ENCODE data around the gene ITGB4.

ITGB4 gene

DNA sequence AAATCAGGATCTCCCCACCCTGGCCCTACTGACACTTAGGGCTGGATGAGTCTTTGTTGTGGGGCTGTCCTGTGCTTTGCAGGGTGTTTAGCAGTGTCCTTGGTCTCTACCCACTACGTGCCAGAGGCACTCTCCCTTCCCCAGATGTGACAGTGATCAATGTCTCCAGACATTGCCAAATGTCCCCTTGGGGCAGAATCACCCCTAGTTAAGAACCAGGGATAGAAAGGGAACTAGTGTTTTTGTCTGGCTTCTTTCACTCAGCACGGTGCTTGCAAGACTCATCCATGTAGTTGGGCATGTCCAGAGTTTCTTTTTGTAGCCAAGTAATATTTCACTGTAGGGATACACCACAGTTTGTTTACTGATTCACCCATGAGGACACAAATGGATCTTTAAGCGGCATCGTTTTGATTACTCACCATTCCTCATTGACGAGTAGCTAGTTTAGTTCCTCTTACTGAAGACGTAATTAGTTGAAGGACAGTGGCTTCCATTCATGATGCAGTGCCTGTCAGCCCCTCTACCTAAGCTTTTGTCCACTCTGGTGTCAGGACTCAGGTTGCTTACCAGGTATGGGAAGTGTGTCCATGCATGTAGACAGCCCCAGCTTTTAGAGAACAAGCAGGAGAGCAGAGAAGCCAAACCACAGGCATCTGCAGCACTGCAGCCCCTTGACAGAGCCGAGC lies 26.0 kb upstream of the ITGB4 start:
- no peak for TF ChIP-seq SPI1 (IDR thresholded peaks at IDR 0.05; ENCODE audit: borderline replicate concordance, low read depth)
- TF ChIP-seq POLR2AphosphoS5 (IDR thresholded peaks at IDR 0.05; ENCODE audit: low read depth), result no peak
- TF ChIP-seq, protein P1, sequence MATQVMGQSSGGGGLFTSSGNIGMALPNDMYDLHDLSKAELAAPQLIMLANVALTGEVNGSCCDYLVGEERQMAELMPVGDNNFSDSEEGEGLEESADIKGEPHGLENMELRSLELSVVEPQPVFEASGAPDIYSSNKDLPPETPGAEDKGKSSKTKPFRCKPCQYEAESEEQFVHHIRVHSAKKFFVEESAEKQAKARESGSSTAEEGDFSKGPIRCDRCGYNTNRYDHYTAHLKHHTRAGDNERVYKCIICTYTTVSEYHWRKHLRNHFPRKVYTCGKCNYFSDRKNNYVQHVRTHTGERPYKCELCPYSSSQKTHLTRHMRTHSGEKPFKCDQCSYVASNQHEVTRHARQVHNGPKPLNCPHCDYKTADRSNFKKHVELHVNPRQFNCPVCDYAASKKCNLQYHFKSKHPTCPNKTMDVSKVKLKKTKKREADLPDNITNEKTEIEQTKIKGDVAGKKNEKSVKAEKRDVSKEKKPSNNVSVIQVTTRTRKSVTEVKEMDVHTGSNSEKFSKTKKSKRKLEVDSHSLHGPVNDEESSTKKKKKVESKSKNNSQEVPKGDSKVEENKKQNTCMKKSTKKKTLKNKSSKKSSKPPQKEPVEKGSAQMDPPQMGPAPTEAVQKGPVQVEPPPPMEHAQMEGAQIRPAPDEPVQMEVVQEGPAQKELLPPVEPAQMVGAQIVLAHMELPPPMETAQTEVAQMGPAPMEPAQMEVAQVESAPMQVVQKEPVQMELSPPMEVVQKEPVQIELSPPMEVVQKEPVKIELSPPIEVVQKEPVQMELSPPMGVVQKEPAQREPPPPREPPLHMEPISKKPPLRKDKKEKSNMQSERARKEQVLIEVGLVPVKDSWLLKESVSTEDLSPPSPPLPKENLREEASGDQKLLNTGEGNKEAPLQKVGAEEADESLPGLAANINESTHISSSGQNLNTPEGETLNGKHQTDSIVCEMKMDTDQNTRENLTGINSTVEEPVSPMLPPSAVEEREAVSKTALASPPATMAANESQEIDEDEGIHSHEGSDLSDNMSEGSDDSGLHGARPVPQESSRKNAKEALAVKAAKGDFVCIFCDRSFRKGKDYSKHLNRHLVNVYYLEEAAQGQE (IDR thresholded peaks at IDR 0.05; ENCODE audit: insufficient replicate concordance, low read depth), result no peak
- TF ChIP-seq CTCF (IDR thresholded peaks at IDR 0.05; ENCODE audit: insufficient read depth, low read length), result no peak
- TF ChIP-seq GABPA (IDR thresholded peaks at IDR 0.05; ENCODE audit: low read depth), result no peak
- no peak for DNase-seq (ENCODE audit: low read depth in 1 of 2, low spot score in 1 of 2)
- no peak overlapping the region for H3K4me3 ChIP-seq (replicated peaks; ENCODE audit: insufficient read depth, low read length)
- H3K27ac ChIP-seq (replicated peaks), result no peak overlapping the region
- H3K27me3 ChIP-seq (ENCODE audit: insufficient read depth, poor library complexity, severe bottlenecking), result no peaks in the 10 kb centered on the region

DNA sequence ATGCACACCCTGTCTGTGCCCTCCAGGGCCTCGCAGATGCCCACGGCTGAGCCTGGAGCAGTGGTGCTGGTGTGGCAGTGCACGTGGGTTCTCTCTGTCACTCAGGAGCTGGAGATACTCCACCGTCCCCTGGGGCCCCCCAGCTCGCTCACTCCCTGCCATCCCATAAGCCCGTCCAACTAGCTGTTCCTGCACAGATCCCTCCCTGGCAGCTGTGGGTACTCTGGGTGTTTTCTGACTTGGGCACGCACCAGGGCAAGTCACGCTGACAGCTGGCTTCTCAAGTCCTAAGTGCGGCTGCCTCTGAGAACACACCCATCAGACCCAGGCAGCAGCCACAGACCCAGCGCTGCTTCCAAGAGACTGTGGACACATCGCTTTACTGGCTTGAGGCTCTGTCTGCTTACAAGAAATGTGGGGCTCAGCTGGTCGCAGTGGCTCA lies 25.4 kb upstream of the ITGB4 start:
- H3K4me3 ChIP-seq (replicated peaks; ENCODE audit: insufficient read depth, low read length), result no peak overlapping the region
- no peak overlapping the region for H3K27ac ChIP-seq (replicated peaks)
- no peak for DNase-seq (ENCODE audit: low read depth in 1 of 2, low spot score in 1 of 2)

GRCh38 chr17:75697651-75698291 lies 23.5 kb upstream of the ITGB4 start:
- DNase-seq (ENCODE audit: low read depth in 1 of 2, low spot score in 1 of 2), result no peak
- Histone ChIP-seq H3K27ac (replicated peaks) (no peak overlapping the region), H3K4me3 (replicated peaks; ENCODE audit: insufficient read depth, low read length) (no peak overlapping the region), H3K27me3 (ENCODE audit: insufficient read depth, poor library complexity, severe bottlenecking) (no peaks in the 10 kb centered on the region)
- no peak for TF ChIP-seq POLR2AphosphoS5 (IDR thresholded peaks at IDR 0.05; ENCODE audit: low read depth)
- no peak for TF ChIP-seq GABPA (IDR thresholded peaks at IDR 0.05; ENCODE audit: low read depth)
- TF ChIP-seq CTCF (IDR thresholded peaks at IDR 0.05; ENCODE audit: insufficient read depth, low read length), result no peak
- TF ChIP-seq, protein P1 (IDR thresholded peaks at IDR 0.05; ENCODE audit: insufficient replicate concordance, low read depth), result no peak
- no peak for TF ChIP-seq SPI1 (IDR thresholded peaks at IDR 0.05; ENCODE audit: borderline replicate concordance, low read depth)

More for the DNA sequence above, 25.4 kb upstream of the ITGB4 start:
- TF ChIP-seq POLR2AphosphoS5 (IDR thresholded peaks at IDR 0.05; ENCODE audit: low read depth) (no peak), CTCF (IDR thresholded peaks at IDR 0.05; ENCODE audit: insufficient read depth, low read length) (no peak)
- TF ChIP-seq, protein P1 (IDR thresholded peaks at IDR 0.05; ENCODE audit: insufficient replicate concordance, low read depth), result no peak
- no peaks in the 10 kb centered on the region for H3K27me3 ChIP-seq (ENCODE audit: insufficient read depth, poor library complexity, severe bottlenecking)

Data from HL-60 (cell line).